K562 (cell line): ENCODE data around the gene CLEC2L. TPM values are rescaled to one million over a fixed set of nuclear protein-coding genes. Genes with fewer than 3 reads are reported as not detected.

ENCODE experiments used
- ATAC-seq: fragments of 200-7000 bp; cut with Tn5 transposase; 3 replicates; pipeline ENCODE4 v1.9.1; 2020; ENCODE audit warnings: moderate library complexity
- BruUV-seq: library from RNA; stranded (reverse); fragments of 400-500 nt; replicated peaks from 2 replicates; lab custom pipeline; 2021; lab: Mats Ljungman, UMichigan
- CTCF ChIA-PET: fragments of 300-600 bp; formaldehyde crosslinking; extraction: SDS; loops from one replicate; lab custom pipeline; 2021; ENCODE audit warnings: low intra/inter-chr PET ratio; lab: Yijun Ruan, JAX
- POLR2A ChIA-PET: fragments of 300-600, 350-650 bp; sonication (Branson Sonifier 250); formaldehyde crosslinking; extraction: SDS; loops from one replicate; lab custom pipeline; 2021; ENCODE audit warnings: antibody characterized with exemption, inconsistent platforms; lab: Yijun Ruan, JAX
- DNase-seq, 4 experiments: peaks; one replicate each; pipeline versions ENCODE4 v3.0.0 to v3.0.0-alpha.2; 2011 to 2018; ENCODE audit warnings: low spot score in 3 of 4, mixed read lengths in 3 of 4; ENCODE audit errors: extremely low read depth in 1 of 4
- FAIRE-seq: peaks from 2 replicates; lab custom pipeline; 2011; peaks lifted over from hg19 to GRCh38; lab: Jason Lieb, UNC
- H2AFZ ChIP-seq: 2 replicates; pipeline ENCODE4 v1.6.0; 2011; ENCODE audit warnings: low read depth, low read length, control low read depth, inconsistent platforms
- H3K27ac ChIP-seq: fragments of 200-600 bp; 3 replicates; pipeline ENCODE4 v1.8.0; 2011; ENCODE audit warnings: low read depth, mild to moderate bottlenecking, control low read depth, inconsistent platforms, low read length, moderate library complexity, mixed read lengths; ENCODE audit errors: extremely low read depth
- H3K27me3 ChIP-seq, 2 experiments: fragments of 300-600 bp in 1 of 2; 2 replicates in 1 of 2; 3 replicates in 1 of 2; pipeline versions ENCODE4 v1.6.0 to v1.8.0; 2011; ENCODE audit warnings: inconsistent platforms in 2 of 2, low read length in 2 of 2, mild to moderate bottlenecking in 1 of 2, mixed read lengths in 1 of 2, moderate library complexity in 1 of 2; ENCODE audit not compliant: control insufficient read depth in 2 of 2, insufficient read depth in 2 of 2
- H3K36me3 ChIP-seq: fragments of 300-600 bp; 3 replicates; pipeline ENCODE4 v1.8.0; 2011; ENCODE audit warnings: mild to moderate bottlenecking, low read length, inconsistent platforms; ENCODE audit not compliant: control insufficient read depth, insufficient read depth
- H3K4me1 ChIP-seq, 2 experiments: fragments of 200-600 bp in 1 of 2; replicated peaks in 1 of 2; 2 replicates in 1 of 2; 3 replicates in 1 of 2; pipeline versions ENCODE4 v1.5.1 to v1.8.0; 2011; ENCODE audit warnings: inconsistent platforms in 2 of 2, low read length in 2 of 2, mild to moderate bottlenecking in 1 of 2, mixed read lengths in 1 of 2, moderate library complexity in 1 of 2; ENCODE audit not compliant: control insufficient read depth in 2 of 2, insufficient read depth in 2 of 2
- H3K4me2 ChIP-seq: 2 replicates; pipeline ENCODE4 v1.6.1; 2011; ENCODE audit warnings: low read length, control low read depth, inconsistent platforms, mixed read lengths; ENCODE audit not compliant: insufficient read depth
- H3K4me3 ChIP-seq: fragments of 200-600 bp; sonication (generic), shearing (Covaris generic); 2 replicates; pipeline ENCODE4 v1.5.1; 2016; ENCODE audit warnings: control low read depth, inconsistent platforms
- H3K79me2 ChIP-seq: fragments of 200-600 bp; 3 replicates; pipeline ENCODE4 v1.8.0; 2011; ENCODE audit warnings: low read length, inconsistent platforms; ENCODE audit not compliant: control insufficient read depth, insufficient read depth
- H3K9ac ChIP-seq, 2 experiments: 2 replicates each; pipeline versions ENCODE4 v1.6.0 to v1.6.1; 2011; ENCODE audit warnings: low read depth in 2 of 2, low read length in 2 of 2, control low read depth in 1 of 2, inconsistent platforms in 1 of 2, mild to moderate bottlenecking in 1 of 2, mixed read lengths in 1 of 2; ENCODE audit not compliant: insufficient read depth in 1 of 2
- H3K9me1 ChIP-seq: one replicate; pipeline ENCODE4 v1.6.0; 2011; ENCODE audit warnings: inconsistent platforms, mild to moderate bottlenecking, low read length, moderate library complexity; ENCODE audit not compliant: control insufficient read depth, insufficient read depth
- H3K9me3 ChIP-seq: replicated peaks from 2 replicates; pipeline ENCODE4 v1.5.1; 2011; ENCODE audit warnings: low read depth, low read length, inconsistent platforms; ENCODE audit not compliant: control insufficient read depth, insufficient read depth
- H4K20me1 ChIP-seq: replicated peaks from 2 replicates; pipeline ENCODE4 v1.6.1; 2011; ENCODE audit warnings: low read length, inconsistent platforms, mixed read lengths; ENCODE audit not compliant: control insufficient read depth, insufficient read depth
- CBX5 ChIP-seq: IDR thresholded peaks from 2 replicates; pipeline ENCODE4 v1.6.1; 2014; ENCODE audit warnings: low read depth, borderline replicate concordance
- CGGBP1 ChIP-seq: fragments of 250-450 bp; sonication (Bioruptor Pico); IDR thresholded peaks from 2 replicates; pipeline ENCODE4 v1.9.0; 2021; ENCODE audit warnings: mild to moderate bottlenecking
- CHD4 ChIP-seq: fragments of 200-600 bp; sonication (generic); IDR thresholded peaks from 3 replicates; pipeline ENCODE4 v1.6.1; 2012; ENCODE audit warnings: low read depth, mild to moderate bottlenecking, mixed read lengths, low read length, inconsistent platforms; ENCODE audit not compliant: insufficient read depth, insufficient replicate concordance, poor library complexity, severe bottlenecking
- ELF2 ChIP-seq: fragments of 250-450 bp; sonication (Bioruptor Pico); IDR thresholded peaks from 2 replicates; pipeline ENCODE4 v1.5.0; 2021; ENCODE audit warnings: mild to moderate bottlenecking
- ETV6 ChIP-seq, 3 experiments: fragments of 150-350 bp in 1 of 3; sonication (generic) in 1 of 3; formaldehyde crosslinking in 1 of 3; IDR thresholded peaks; 2 replicates each; pipeline versions ENCODE4 v1.6.1 to v1.8.0; 2014 to 2022; ENCODE audit warnings: borderline replicate concordance in 2 of 3, low read depth in 2 of 3, antibody characterized with exemption in 1 of 3, low read length in 1 of 3, mild to moderate bottlenecking in 1 of 3, missing genetic modification reagents in 1 of 3
- ILK ChIP-seq: fragments of 450-650 bp; IDR thresholded peaks from 2 replicates; pipeline ENCODE4 v1.6.1; 2016; ENCODE audit warnings: missing genetic modification characterization, low read depth, mild to moderate bottlenecking, missing compliant biosample characterization, moderate library complexity, borderline replicate concordance
- KDM5B ChIP-seq: fragments of 200-600 bp; sonication (generic); IDR thresholded peaks from 2 replicates; pipeline ENCODE4 v1.6.1; 2012; ENCODE audit warnings: low read depth, mild to moderate bottlenecking, moderate library complexity, low read length, control low read depth, inconsistent platforms; ENCODE audit not compliant: insufficient replicate concordance
- PREB ChIP-seq: sonication (generic); formaldehyde crosslinking; IDR thresholded peaks from 2 replicates; pipeline ENCODE4 v1.8.1; 2023; ENCODE audit warnings: mild to moderate bottlenecking, missing genetic modification reagents
- TARDBP ChIP-seq: fragments of 450-650 bp; IDR thresholded peaks from 2 replicates; pipeline ENCODE4 v1.6.1; 2016
- YBX1 ChIP-seq: fragments of 450-650 bp; IDR thresholded peaks from 2 replicates; pipeline ENCODE4 v1.7.1; 2016; ENCODE audit warnings: mild to moderate bottlenecking
- ZBTB33 ChIP-seq: sonication (generic); formaldehyde crosslinking; IDR thresholded peaks from 2 replicates; pipeline ENCODE4 v1.8.1; 2023; ENCODE audit warnings: mild to moderate bottlenecking, missing genetic modification reagents
- ZKSCAN1 ChIP-seq: fragments of 150-350 bp; IDR thresholded peaks from 2 replicates; pipeline ENCODE4 v1.6.1; 2016; ENCODE audit warnings: low read depth, low read length
- ZNF311 ChIP-seq: fragments of 250-450 bp; sonication (Bioruptor Pico); IDR thresholded peaks from 2 replicates; pipeline ENCODE4 v1.4.0; 2020; ENCODE audit warnings: mild to moderate bottlenecking, moderate library complexity
- ZNF354B ChIP-seq: fragments of 250-450 bp; sonication (Bioruptor Pico); IDR thresholded peaks from 2 replicates; pipeline ENCODE4 v1.4.0; 2020
- ZNF639 ChIP-seq, 2 experiments: fragments of 200-800 bp in 1 of 2; sonication (Bioruptor generic) in 1 of 2; sonication (generic) in 1 of 2; formaldehyde crosslinking in 1 of 2; IDR thresholded peaks in 1 of 2; conservative IDR thresholded peaks in 1 of 2; 2 replicates each; pipeline versions ENCODE4 v1.5.0 to v1.6.1; 2016 to 2020; ENCODE audit warnings: missing compliant biosample characterization in 1 of 2, missing genetic modification characterization in 1 of 2, missing genetic modification reagents in 1 of 2
- WGBS: fragments of 100-300 bp; shearing (Covaris generic); methylation state at CpG from one replicate; pipeline ENCODE4 v1.1.6; 2016; ENCODE audit warnings: low coverage, mixed read lengths; ENCODE audit not compliant: insufficient coverage; ENCODE audit errors: missing lambda C conversion rate; 5-methylcytosine and 5-hydroxymethylcytosine counted together
- in situ Hi-C: fragments of 300-500 bp; cut with MboI; formaldehyde crosslinking; loops from 4 replicates; pipeline ENCODE4 v1.15.0; 2018; ENCODE audit warnings: inconsistent platforms, mixed read lengths
- intact Hi-C: fragments of 100-400 bp; cut with micrococcal nuclease; formaldehyde crosslinking; loops from 2 replicates; pipeline ENCODE4 v1.14.2; 2022
- polyA plus RNA-seq, 8 experiments: library from polyadenylated mRNA; depleted of rRNA in 4 of 8; stranded (reverse) in 5 of 8; unstranded in 3 of 8; fragments of >200 nt; fragmentation: Nextera tagmentation in 2 of 8; fragmentation: Illumina TruSeq in 1 of 8; extraction: Ambion mirVana in 2 of 8; extraction: Trizol in 1 of 8; gene quantifications; 2 replicates each; pipeline versions ENCODE4 v1.2.1 to v1.2.3, GENCODE V29; 2011 to 2014; ENCODE audit warnings: inconsistent platforms in 1 of 8, missing spikeins in 1 of 8
- total RNA-seq, 7 experiments: library from RNA; depleted of rRNA in 6 of 7; stranded (reverse); fragments of >200 nt in 6 of 7; fragmentation: Illumina TruSeq in 2 of 7; extraction: Trizol in 2 of 7; gene quantifications; 2 replicates each; pipeline versions ENCODE4 v1.2.1 to v1.2.3, GENCODE V29; 2011 to 2021; ENCODE audit warnings: low replicate concordance in 1 of 7

CLEC2L gene
- total and polyA plus RNA-seq, 9 of the 15 experiments (the other 6 are each of a cell fraction or from before 2014, with no cell fraction given): 0.84 to 5.5 (median 1.8) TPM

DNA sequence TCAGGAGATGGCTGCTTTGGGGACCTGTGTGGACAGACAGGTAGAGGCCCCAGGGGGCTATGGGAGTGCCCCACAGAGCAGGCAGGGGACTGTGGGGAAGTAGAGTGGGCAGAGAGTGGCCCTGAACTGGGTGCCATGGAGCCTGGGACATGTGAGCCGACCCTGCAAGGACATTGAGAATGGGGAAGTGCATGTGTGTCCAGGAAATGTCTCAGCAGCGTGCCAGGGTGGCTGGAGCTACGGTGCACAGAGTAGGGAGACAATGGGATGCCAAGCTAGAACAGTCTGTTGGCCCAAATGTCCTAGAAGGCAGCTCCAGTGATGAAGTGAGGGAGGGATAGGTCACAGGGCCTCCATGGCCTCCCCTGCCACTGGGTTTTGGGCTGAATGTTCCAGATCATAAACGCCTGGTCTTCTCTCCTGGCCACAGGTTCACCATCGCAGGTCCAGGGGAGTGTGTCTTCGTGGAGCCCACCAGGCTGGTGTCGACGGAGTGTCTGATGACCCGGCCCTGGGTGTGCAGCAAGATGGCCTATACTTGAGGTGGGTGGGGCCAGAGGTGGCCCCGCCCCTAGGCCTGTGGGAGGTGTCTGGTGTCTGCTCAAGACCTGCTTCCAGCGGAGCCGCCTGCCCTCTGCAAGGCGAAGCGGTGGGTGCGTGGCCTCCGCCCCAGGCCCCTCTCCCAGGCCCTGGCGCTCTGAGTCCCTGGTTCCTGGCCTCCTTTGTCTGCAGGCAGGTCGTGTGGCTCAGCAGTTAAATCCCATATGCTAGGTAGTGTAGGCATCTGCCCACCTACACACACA lies 20.5 kb downstream of the CLEC2L start:
- H2AFZ ChIP-seq: peak overlapping the region; percentile 76
- H3K4me3 ChIP-seq: no peak overlapping the region
- H3K9me1 ChIP-seq: no peaks in the 10 kb centered on the region
- peaks cover 6% of the 10 kb centered on the region; the same call in 1 of the 3 replicates for H3K79me2 ChIP-seq
- WGBS: 17% methylated on average over 18 of the region's 18 CpGs
- ATAC-seq (peak; percentile 98), DNase-seq (peak; percentile 87 to 95 (median 90)), FAIRE-seq (peak; percentile 44)
- H3K27me3 ChIP-seq: peaks cover 20 to 79% of the 10 kb centered on the region in 2 experiments
- in situ Hi-C loops: no loop called here
- H3K9me3 ChIP-seq: no peaks in the 10 kb centered on the region
- H3K4me2 ChIP-seq: peak overlapping the region; percentile 40; the same call in 1 of the 2 replicates
- 0 out of 2 replicates have a peak, but pooled peaks cover 7% of the 10 kb centered on the region for H4K20me1 ChIP-seq
- peaks cover 21 to 29% of the 10 kb centered on the region in 2 experiments; a peak in 4 of 5 replicates for H3K4me1 ChIP-seq
- no TSS peak for BruUV-seq
- no peak overlapping the region for H3K27ac ChIP-seq
- CTCF ChIA-PET: no interaction called here
- intact Hi-C loops: no loop called here
- POLR2A ChIA-PET: interaction anchor here (0.6 to 0.7 kb wide), 2 partner anchors 70 to 77 kb away, joined by 3 read pairs; no protein-coding TSS in a partner anchor
- no peaks in the 10 kb centered on the region for H3K36me3 ChIP-seq
- peak overlapping the region in 1 of 2 experiments; percentile 62; a peak in 2 of 4 replicates for H3K9ac ChIP-seq
- TF ChIP-seq PREB (CRISPR knock-in tag): no peak
- TF ChIP-seq CHD4: no peak
- peak; percentile 66; the same call in 1 of the 2 replicates for TF ChIP-seq ZBTB33
- TF ChIP-seq ZNF311: no peak
- no peak for TF ChIP-seq ZNF639 (CRISPR knock-in tag; conservative IDR thresholded peaks at IDR 0.05 in 1 of 2, IDR thresholded peaks at IDR 0.05 in 1 of 2)
- no peak for TF ChIP-seq ETV6 (IDR thresholded peaks at IDR 0.05; ENCODE audit: borderline replicate concordance in 1 of 2, low read depth in 2 of 2, low read length in 1 of 2)
- TF ChIP-seq ETV6 (CRISPR knock-in tag; IDR thresholded peaks at IDR 0.05; ENCODE audit: borderline replicate concordance): no peak
- TF ChIP-seq ZKSCAN1: no peak
- TF ChIP-seq ELF2 (CRISPR knock-in tag): no peak
- TF ChIP-seq YBX1: no peak
- no peak for TF ChIP-seq CBX5
- TF ChIP-seq ILK (tag): no peak
- TF ChIP-seq ZNF354B: no peak
- TF ChIP-seq TARDBP: no peak
- peak; percentile 33 for TF ChIP-seq KDM5B
- no peak for TF ChIP-seq CGGBP1
